Measurements from ENCODE around the gene LPAR2. TPM values are rescaled to one million over a fixed set of nuclear protein-coding genes. Genes with fewer than 3 reads are reported as not detected.

The LPAR2 gene
- polyA plus RNA-seq, 3 donors: 1.9 to 108 (median 2.2) TPM

GRCh38 chr19:19657397-19657783 is 29.4 kb upstream of the LPAR2 start:
- H2AFZ ChIP-seq (ENCODE audit: insufficient read depth, low read depth, low read length, poor library complexity, severe bottlenecking): no peak overlapping the region
- no peak for TF ChIP-seq CTCF (IDR thresholded peaks at IDR 0.05)
- H3K4me1 ChIP-seq (ENCODE audit: control insufficient read depth in 1 of 2, insufficient read depth in 2 of 2, low read length in 2 of 2): peaks cover 14 to 15% of the 10 kb centered on the region in 2 donors
- Mint-ChIP-seq H3K27ac (no peak overlapping the region), H3K27me3 (ENCODE audit: low read depth in 3 of 3) (peaks cover 0 to 10% (median 2%) of the 10 kb centered on the region in 3 donors), H3K36me3 (peaks cover 69 to 84% of the 10 kb centered on the region in 2 donors), H3K4me1 (peaks cover 15% of the 10 kb centered on the region), H3K4me3 (no peak overlapping the region), H3K9me3 (no peaks in the 10 kb centered on the region)
- no peak overlapping the region for H3K27ac ChIP-seq (ENCODE audit: low read depth in 1 of 2, low read length in 2 of 2)
- H3K9ac ChIP-seq (ENCODE audit: insufficient read depth, low read length, poor library complexity, severe bottlenecking): no peak overlapping the region
- DNase-seq: no peak
- 94% methylated on average over 10 of the region's 10 CpGs for WGBS (ENCODE audit: insufficient coverage)
- H3K4me3 ChIP-seq (replicated peaks in 1 of 3; ENCODE audit: low read depth in 2 of 3, low read length in 3 of 3): no peak overlapping the region
- H3K9me3 ChIP-seq (replicated peaks in 1 of 2; ENCODE audit: control insufficient read depth in 1 of 2, insufficient read depth in 1 of 2, low read length in 2 of 2): no peaks in the 10 kb centered on the region
- H3K4me2 ChIP-seq (replicated peaks; ENCODE audit: extremely low read depth, low read length, poor library complexity, severe bottlenecking): no peak overlapping the region
- peaks cover 75 to 77% of the 10 kb centered on the region in 2 donors for H3K36me3 ChIP-seq (replicated peaks in 1 of 2; ENCODE audit: control insufficient read depth in 1 of 2, insufficient read depth in 2 of 2, low read length in 2 of 2)
- H3K79me2 ChIP-seq (ENCODE audit: insufficient read depth, low read length): peaks cover 39% of the 10 kb centered on the region
- H3K27me3 ChIP-seq (ENCODE audit: control insufficient read depth in 2 of 2, insufficient read depth in 2 of 2, low read length in 2 of 2): no peaks in the 10 kb centered on the region
- H4K20me1 ChIP-seq (ENCODE audit: insufficient read depth, low read length): peaks cover 12% of the 10 kb centered on the region
- intact Hi-C loops (cut with micrococcal nuclease): no loop called here

DNA sequence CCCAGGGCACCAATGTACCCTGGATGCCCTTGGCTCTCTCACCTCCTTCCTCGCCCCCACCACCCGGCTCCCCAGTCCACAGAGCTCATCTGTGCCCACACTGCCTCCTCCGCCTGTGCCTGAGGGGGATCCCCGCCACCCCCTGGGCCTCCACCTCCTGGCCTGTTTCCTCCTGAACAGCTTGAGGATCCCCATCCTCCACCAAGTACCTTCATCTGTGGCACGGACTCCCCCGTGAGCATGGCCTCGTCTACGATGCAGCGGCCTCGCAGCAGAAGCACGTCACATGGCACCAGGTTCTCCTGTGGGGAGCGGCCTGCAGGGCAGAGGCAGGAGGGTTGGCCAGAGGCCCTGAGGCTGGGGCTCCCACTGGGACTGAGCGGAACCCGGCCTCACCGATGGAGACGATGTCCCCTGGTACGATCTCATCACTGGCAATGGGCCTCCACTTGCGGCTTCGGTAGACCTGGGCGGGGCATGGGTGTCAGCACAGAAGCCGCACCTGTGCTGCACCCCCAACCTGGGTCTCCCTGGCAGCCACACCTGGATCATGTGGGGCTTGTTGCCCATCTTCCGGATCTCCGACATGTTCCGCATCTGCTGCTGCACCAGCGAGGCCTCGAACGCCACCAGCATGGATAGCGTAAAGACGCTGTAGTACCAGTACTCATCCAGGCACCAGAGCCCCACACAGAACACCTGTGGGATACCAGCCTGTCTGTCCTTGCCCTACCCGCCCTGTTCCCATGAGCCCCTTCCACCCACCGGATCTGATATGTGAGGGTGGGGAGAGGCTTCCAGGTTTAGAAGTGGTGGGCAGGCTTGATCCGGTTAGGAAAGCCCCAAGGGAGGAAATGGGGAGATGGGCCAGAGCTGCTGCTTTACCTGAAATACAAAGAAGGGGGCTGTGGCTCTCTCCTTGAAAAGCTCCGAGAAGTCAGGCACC is 28.7 kb upstream of the LPAR2 start:
- intact Hi-C loops (cut with micrococcal nuclease): no loop called here
- Histone ChIP-seq H3K4me1 (ENCODE audit: control insufficient read depth in 1 of 2, insufficient read depth in 2 of 2, low read length in 2 of 2) (peaks cover 8% of the 10 kb centered on the region in 2 donors), H2AFZ (ENCODE audit: insufficient read depth, low read depth, low read length, poor library complexity, severe bottlenecking) (no peak overlapping the region), H3K4me3 (replicated peaks in 1 of 3; ENCODE audit: low read depth in 2 of 3, low read length in 3 of 3) (no peak overlapping the region), H3K27me3 (ENCODE audit: control insufficient read depth in 2 of 2, insufficient read depth in 2 of 2, low read length in 2 of 2) (no peaks in the 10 kb centered on the region), H3K36me3 (replicated peaks in 1 of 2; ENCODE audit: control insufficient read depth in 1 of 2, insufficient read depth in 2 of 2, low read length in 2 of 2) (peaks cover 82 to 84% of the 10 kb centered on the region in 2 donors), H3K9ac (ENCODE audit: insufficient read depth, low read length, poor library complexity, severe bottlenecking) (no peak overlapping the region), H4K20me1 (ENCODE audit: insufficient read depth, low read length) (peaks cover 12% of the 10 kb centered on the region), H3K4me2 (replicated peaks; ENCODE audit: extremely low read depth, low read length, poor library complexity, severe bottlenecking) (no peak overlapping the region), H3K79me2 (ENCODE audit: insufficient read depth, low read length) (peaks cover 34% of the 10 kb centered on the region), H3K27ac (ENCODE audit: low read depth in 1 of 2, low read length in 2 of 2) (no peak overlapping the region), H3K9me3 (replicated peaks in 1 of 2; ENCODE audit: control insufficient read depth in 1 of 2, insufficient read depth in 1 of 2, low read length in 2 of 2) (no peaks in the 10 kb centered on the region)
- no peak overlapping the region for H3K4me3 Mint-ChIP-seq
- peaks cover 0 to 10% (median 2%) of the 10 kb centered on the region in 3 donors for H3K27me3 Mint-ChIP-seq (ENCODE audit: low read depth in 3 of 3)
- WGBS (ENCODE audit: insufficient coverage): 98% methylated on average over 27 of the region's 33 CpGs
- H3K4me1 Mint-ChIP-seq: peaks cover 8% of the 10 kb centered on the region
- H3K9me3 Mint-ChIP-seq: no peaks in the 10 kb centered on the region
- DNase-seq: peak in 1 of 3 donors; percentile 3
- peak overlapping the region in 3 of 7 donors; percentile 22 to 46 (median 41) for H3K27ac Mint-ChIP-seq
- TF ChIP-seq CTCF (IDR thresholded peaks at IDR 0.05): no peak
- H3K36me3 Mint-ChIP-seq: peaks cover 75 to 90% of the 10 kb centered on the region in 2 donors
